Head of caudate nucleus (tissue), 42 donors: Measurements from ENCODE around the gene EYA4.
"Not testable (repeated sequence)": the region's sequence is repeated elsewhere in the genome, so short reads cannot be mapped to it uniquely, and the experiment has no call there.

Source experiments
- DNase-seq, 42 donors: peaks; one replicate each; pipeline versions ENCODE4 v3.0.0 to v3.0.0-alpha.2; 2020 to 2021; ENCODE audit warnings: mixed read lengths in 7 of 42
- intact Hi-C: fragments of 100-400 bp; cut with DNase I; formaldehyde crosslinking; loops from one replicate; pipeline ENCODE4 v1.15.0; 2022

EYA4 gene

GRCh38 chr6:133380723-133381122, 139.6 kb downstream of the EYA4 start:
- DNase-seq, result no peak
- intact Hi-C loops, result no loop called here

GRCh38 chr6:133388731-133389130, 147.6 kb downstream of the EYA4 start:
- intact Hi-C loops, result no loop called here
- DNase-seq, result no peak

GRCh38 chr6:133390168-133390567, 149.0 kb downstream of the EYA4 start:
- DNase-seq, result no peak
- intact Hi-C loops, result no loop called here

GRCh38 chr6:133392015-133392414, 150.9 kb downstream of the EYA4 start:
- DNase-seq, result no peak
- intact Hi-C loops, result no loop called here

- no peak for DNase-seq
- intact Hi-C loops, result no loop called here
Measured at GRCh38 chr6:133392641-133393040, 151.5 kb downstream of the EYA4 start.

- intact Hi-C loops, result no loop called here
- DNase-seq, result no peak
Measured at GRCh38 chr6:133393891-133394290, 152.7 kb downstream of the EYA4 start.

GRCh38 chr6:133394630-133395029, 153.5 kb downstream of the EYA4 start:
- DNase-seq, result no peak
- intact Hi-C loops, result no loop called here

GRCh38 chr6:133396233-133396983, 155.3 kb downstream of the EYA4 start:
- no peak for DNase-seq
- intact Hi-C loops, result no loop called here

- DNase-seq, result no peak
- intact Hi-C loops, result no loop called here
Measured at GRCh38 chr6:133396984-133397348, 155.8 kb downstream of the EYA4 start.

GRCh38 chr6:133397601-133398000, 156.4 kb downstream of the EYA4 start:
- intact Hi-C loops, DNase-seq: not testable (repeated sequence)

- no peak for DNase-seq
- intact Hi-C loops, result no loop called here
Measured at GRCh38 chr6:133399426-133399825, 158.3 kb downstream of the EYA4 start.

GRCh38 chr6:133404151-133404550, 163.0 kb downstream of the EYA4 start:
- DNase-seq, result no peak
- intact Hi-C loops, result no loop called here

GRCh38 chr6:133404728-133405127, 163.6 kb downstream of the EYA4 start:
- no peak for DNase-seq
- intact Hi-C loops, result no loop called here

GRCh38 chr6:133407320-133408100, 166.4 kb downstream of the EYA4 start:
- no peak for DNase-seq
- intact Hi-C loops, result no loop called here

- intact Hi-C loops, result no loop called here
- DNase-seq, result no peak
Measured at GRCh38 chr6:133408132-133408531, 167.0 kb downstream of the EYA4 start.

GRCh38 chr6:133408543-133408942, 167.4 kb downstream of the EYA4 start:
- no peak for DNase-seq
- intact Hi-C loops, result no loop called here

- intact Hi-C loops, result no loop called here
- DNase-seq, result no peak
Measured at GRCh38 chr6:133410638-133411435, 169.7 kb downstream of the EYA4 start.

- DNase-seq, result no peak
- intact Hi-C loops, result no loop called here
Measured at GRCh38 chr6:133411757-133412156, 170.6 kb downstream of the EYA4 start.

GRCh38 chr6:133415262-133415661, 174.1 kb downstream of the EYA4 start:
- DNase-seq, result no peak
- intact Hi-C loops, result no loop called here

GRCh38 chr6:133418108-133418507, 177.0 kb downstream of the EYA4 start:
- intact Hi-C loops, result no loop called here
- no peak for DNase-seq
